ENCODE measurements around the gene KIFC3. TPM values are rescaled to one million over a fixed set of nuclear protein-coding genes. Genes with fewer than 3 reads are reported as not detected.

Gene KIFC3
- total RNA-seq, 4 donors from 2014 or later = 3.2 to 44.2 (median 17.4) TPM

- Histone ChIP-seq H3K9me3 (no peaks in the 10 kb centered on the region), H3K4me3 (no peak overlapping the region), H3K4me1 (no peaks in the 10 kb centered on the region), H3K27me3 (no peaks in the 10 kb centered on the region), H3K36me3 (no peaks in the 10 kb centered on the region), H3K27ac (peak overlapping the region in 1 of 2 donors; percentile 56)
- DNase-seq = peak; percentile 51 to 76
- TF ChIP-seq CTCF (IDR thresholded peaks at IDR 0.05) (no peak), POLR2A (IDR thresholded peaks at IDR 0.05) (peak; percentile 37 to 51)
- intact Hi-C loops (cut with DNase I; ENCODE audit: low total_unique reads) = no loop called here
These were observed 8.1 kb upstream of the KIFC3 start for GRCh38 chr16:57810197-57811031.

- no peak for DNase-seq
- Histone ChIP-seq H3K4me3 (no peak overlapping the region), H3K9me3 (no peaks in the 10 kb centered on the region), H3K36me3 (no peaks in the 10 kb centered on the region), H3K4me1 (no peaks in the 10 kb centered on the region), H3K27me3 (no peaks in the 10 kb centered on the region), H3K27ac (peak overlapping the region in 1 of 2 donors; percentile 37)
- intact Hi-C loops (cut with DNase I; ENCODE audit: low total_unique reads) = no loop called here
- TF ChIP-seq POLR2A (IDR thresholded peaks at IDR 0.05) (no peak), CTCF (IDR thresholded peaks at IDR 0.05) (no peak)
These were observed 7.2 kb upstream of the KIFC3 start for GRCh38 chr16:57809276-57810196.

- H3K9me3 ChIP-seq = no peaks in the 10 kb centered on the region
- no peaks in the 10 kb centered on the region for H3K36me3 ChIP-seq
- no peak for DNase-seq
- H3K27ac ChIP-seq = peak overlapping the region; percentile 54 to 56
- H3K4me3 ChIP-seq = peak overlapping the region in 1 of 2 donors; percentile 2
- intact Hi-C loops (cut with DNase I; ENCODE audit: low total_unique reads) = no loop called here
- H3K27me3 ChIP-seq = no peaks in the 10 kb centered on the region
- TF ChIP-seq POLR2A (IDR thresholded peaks at IDR 0.05) (no peak), CTCF (IDR thresholded peaks at IDR 0.05) (no peak)
- no peaks in the 10 kb centered on the region for H3K4me1 ChIP-seq
These were observed 6.4 kb upstream of the KIFC3 start for GRCh38 chr16:57808589-57809228.

GRCh38 chr16:57807968-57808528, 5.8 kb upstream of the KIFC3 start:
- intact Hi-C loops (cut with DNase I; ENCODE audit: low total_unique reads) = no loop called here
- Histone ChIP-seq H3K4me3 (peak overlapping the region in 1 of 2 donors; percentile 2), H3K27ac (peak overlapping the region; percentile 54 to 56), H3K9me3 (no peaks in the 10 kb centered on the region), H3K27me3 (no peaks in the 10 kb centered on the region), H3K36me3 (no peaks in the 10 kb centered on the region), H3K4me1 (no peaks in the 10 kb centered on the region)
- DNase-seq = peak; percentile 82 to 88
- TF ChIP-seq POLR2A (IDR thresholded peaks at IDR 0.05) (peak in 1 of 2 donors; percentile 39), CTCF (IDR thresholded peaks at IDR 0.05) (no peak)

Data from uterus (tissue), 4 donors.